Loucy (cell line): Measurements from ENCODE around the gene GAREM1.
A peak's percentile ranks its signal among the peaks of the same experiment; 100 is the strongest.

Experiments used
- H2AFZ ChIP-seq: fragments of 200-600 bp; sonication (generic); 2 replicates; pipeline ENCODE4 v1.6.0; 2016; ENCODE audit warnings: antibody characterized with exemption, mild to moderate bottlenecking, low read length, moderate library complexity
- H3F3A ChIP-seq: fragments of 200-600 bp; 2 replicates; pipeline ENCODE4 v1.6.0; 2016; ENCODE audit warnings: antibody characterized with exemption, low read depth, mild to moderate bottlenecking
- H3K27me3 ChIP-seq: fragments of 200-600 bp; sonication (generic); 2 replicates; pipeline ENCODE4 v1.6.1; 2014; ENCODE audit warnings: low read length, mild to moderate bottlenecking; ENCODE audit not compliant: insufficient read depth, poor library complexity, severe bottlenecking
- H3K36me3 ChIP-seq: fragments of 200-600 bp; sonication (generic); 2 replicates; pipeline ENCODE4 v1.6.1; 2016; ENCODE audit warnings: low read length; ENCODE audit not compliant: insufficient read depth
- H3K4me1 ChIP-seq: fragments of 200-600 bp; sonication (generic); 2 replicates; pipeline ENCODE4 v1.5.1; 2014; ENCODE audit warnings: low read length, mild to moderate bottlenecking; ENCODE audit not compliant: insufficient read depth, poor library complexity, severe bottlenecking
- H3K4me2 ChIP-seq: fragments of 200-600 bp; sonication (generic); 2 replicates; pipeline ENCODE4 v1.6.0; 2014; ENCODE audit warnings: antibody characterized with exemption, low read length, low read depth, mild to moderate bottlenecking; ENCODE audit not compliant: poor library complexity, severe bottlenecking
- H3K4me3 ChIP-seq: fragments of 200-600 bp; sonication (generic); 2 replicates; pipeline ENCODE4 v1.5.1; 2014; ENCODE audit warnings: low read length, mild to moderate bottlenecking, mixed read lengths; ENCODE audit not compliant: poor library complexity, severe bottlenecking
- H3K79me2 ChIP-seq: fragments of 200-600 bp; sonication (generic); 2 replicates; pipeline ENCODE4 v1.6.1; 2014; ENCODE audit warnings: low read length; ENCODE audit not compliant: insufficient read depth
- H3K9ac ChIP-seq: fragments of 200-600 bp; sonication (generic); 2 replicates; pipeline ENCODE4 v1.6.0; 2014; ENCODE audit warnings: mild to moderate bottlenecking, low read depth, low read length, moderate library complexity; ENCODE audit not compliant: poor library complexity, severe bottlenecking
- H3K9me2 ChIP-seq: fragments of 200-600 bp; sonication (generic); replicated peaks from 2 replicates; pipeline ENCODE4 v1.6.1; 2016; ENCODE audit warnings: low read depth, low read length, mixed read lengths
- H3K9me3 ChIP-seq: fragments of 200-600 bp; sonication (generic); 2 replicates; pipeline ENCODE4 v1.6.1; 2014; ENCODE audit warnings: mild to moderate bottlenecking, antibody characterized with exemption, low read length, low read depth; ENCODE audit not compliant: insufficient read depth
- H4K20me1 ChIP-seq: fragments of 200-600 bp; sonication (generic); 2 replicates; pipeline ENCODE4 v1.6.0; 2014; ENCODE audit warnings: antibody characterized with exemption, low read length, mild to moderate bottlenecking; ENCODE audit not compliant: insufficient read depth, poor library complexity, severe bottlenecking
- EZH2phosphoT487 ChIP-seq: fragments of 200-600 bp; IDR thresholded peaks from 2 replicates; pipeline ENCODE4 v1.6.1; 2018; ENCODE audit warnings: antibody characterized with exemption, mild to moderate bottlenecking, moderate library complexity, borderline replicate concordance
- TF ChIP-seq, protein P1 (sequence below): fragments of 200-600 bp; sonication (generic); conservative IDR thresholded peaks from 2 replicates; pipeline ENCODE4 v1.5.1; 2014; ENCODE audit warnings: mild to moderate bottlenecking, antibody characterized with exemption, low read length

The GAREM1 gene

GRCh38 chr18:32380559-32380958, 90.1 kb downstream of the GAREM1 start:
- H3K36me3 ChIP-seq, result no peaks in the 10 kb centered on the region
- no peaks in the 10 kb centered on the region for H3K4me1 ChIP-seq
- H4K20me1 ChIP-seq, result no peaks in the 10 kb centered on the region
- no peak overlapping the region for H3K4me2 ChIP-seq
- no peak overlapping the region for H2AFZ ChIP-seq
- H3K27me3 ChIP-seq, result no peaks in the 10 kb centered on the region
- H3F3A ChIP-seq, result no peaks in the 10 kb centered on the region
- no peaks in the 10 kb centered on the region for H3K79me2 ChIP-seq
- H3K9me3 ChIP-seq, result no peaks in the 10 kb centered on the region
- H3K4me3 ChIP-seq, result no peak overlapping the region
- no peak for TF ChIP-seq EZH2phosphoT487
- TF ChIP-seq, protein P1, sequence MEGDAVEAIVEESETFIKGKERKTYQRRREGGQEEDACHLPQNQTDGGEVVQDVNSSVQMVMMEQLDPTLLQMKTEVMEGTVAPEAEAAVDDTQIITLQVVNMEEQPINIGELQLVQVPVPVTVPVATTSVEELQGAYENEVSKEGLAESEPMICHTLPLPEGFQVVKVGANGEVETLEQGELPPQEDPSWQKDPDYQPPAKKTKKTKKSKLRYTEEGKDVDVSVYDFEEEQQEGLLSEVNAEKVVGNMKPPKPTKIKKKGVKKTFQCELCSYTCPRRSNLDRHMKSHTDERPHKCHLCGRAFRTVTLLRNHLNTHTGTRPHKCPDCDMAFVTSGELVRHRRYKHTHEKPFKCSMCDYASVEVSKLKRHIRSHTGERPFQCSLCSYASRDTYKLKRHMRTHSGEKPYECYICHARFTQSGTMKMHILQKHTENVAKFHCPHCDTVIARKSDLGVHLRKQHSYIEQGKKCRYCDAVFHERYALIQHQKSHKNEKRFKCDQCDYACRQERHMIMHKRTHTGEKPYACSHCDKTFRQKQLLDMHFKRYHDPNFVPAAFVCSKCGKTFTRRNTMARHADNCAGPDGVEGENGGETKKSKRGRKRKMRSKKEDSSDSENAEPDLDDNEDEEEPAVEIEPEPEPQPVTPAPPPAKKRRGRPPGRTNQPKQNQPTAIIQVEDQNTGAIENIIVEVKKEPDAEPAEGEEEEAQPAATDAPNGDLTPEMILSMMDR, result peak; percentile 28
- no peak overlapping the region for H3K9ac ChIP-seq
- H3K9me2 ChIP-seq, result no peaks in the 10 kb centered on the region

DNA sequence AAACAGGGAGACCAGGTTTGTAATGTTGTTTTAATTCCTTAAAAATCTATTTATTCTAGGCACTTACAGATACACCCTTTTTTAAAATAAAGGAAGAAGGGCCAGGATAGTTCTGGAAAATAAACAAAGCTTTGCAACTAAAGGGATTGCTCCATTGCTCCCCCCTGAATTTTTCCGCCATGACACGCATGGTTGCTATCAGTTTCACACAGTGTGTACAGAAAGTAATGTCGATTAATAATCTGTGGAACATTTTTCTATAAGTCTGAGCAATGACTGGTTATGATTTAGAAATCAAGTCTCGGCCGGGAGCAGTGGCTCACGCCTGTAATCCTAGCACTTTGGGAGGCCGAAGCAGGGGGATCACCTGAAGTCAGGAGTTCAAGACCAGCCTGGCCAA, 90.8 kb downstream of the GAREM1 start:
- Histone ChIP-seq H3K79me2 (no peaks in the 10 kb centered on the region), H3K9me3 (no peaks in the 10 kb centered on the region), H3K36me3 (no peaks in the 10 kb centered on the region), H3K4me1 (no peaks in the 10 kb centered on the region), H3K9me2 (no peaks in the 10 kb centered on the region), H3K4me2 (no peak overlapping the region), H3K9ac (no peak overlapping the region), H3F3A (no peaks in the 10 kb centered on the region), H2AFZ (no peak overlapping the region), H3K27me3 (no peaks in the 10 kb centered on the region), H3K4me3 (no peak overlapping the region), H4K20me1 (no peaks in the 10 kb centered on the region)
- TF ChIP-seq, protein P1, result no peak
- no peak for TF ChIP-seq EZH2phosphoT487

DNA sequence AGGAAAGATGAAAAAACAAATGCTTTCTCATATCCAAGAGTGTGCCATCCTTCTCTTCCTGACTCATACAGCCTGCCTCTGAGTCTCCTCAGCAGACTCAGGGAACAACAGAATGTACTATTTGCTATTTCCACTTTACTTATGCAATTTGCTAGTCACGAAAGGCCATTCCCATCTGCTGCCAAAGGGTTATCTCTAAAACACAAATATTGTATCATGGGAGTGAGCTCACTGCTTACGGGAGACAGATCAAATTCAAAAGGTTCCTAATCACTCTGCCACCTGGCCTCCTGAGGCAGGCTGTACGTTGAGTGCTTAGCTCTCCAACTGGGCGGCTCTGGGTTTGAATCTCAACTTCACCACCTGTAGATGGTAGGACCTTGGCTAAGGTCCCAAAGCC, 92.0 kb downstream of the GAREM1 start:
- no peaks in the 10 kb centered on the region for H3F3A ChIP-seq
- H3K79me2 ChIP-seq, result no peaks in the 10 kb centered on the region
- no peak overlapping the region for H2AFZ ChIP-seq
- H3K9ac ChIP-seq, result no peak overlapping the region
- no peaks in the 10 kb centered on the region for H3K36me3 ChIP-seq
- H4K20me1 ChIP-seq, result no peaks in the 10 kb centered on the region
- no peaks in the 10 kb centered on the region for H3K9me2 ChIP-seq
- H3K4me2 ChIP-seq, result no peak overlapping the region
- H3K4me3 ChIP-seq, result no peak overlapping the region
- no peaks in the 10 kb centered on the region for H3K27me3 ChIP-seq
- H3K9me3 ChIP-seq, result no peaks in the 10 kb centered on the region
- H3K4me1 ChIP-seq, result no peaks in the 10 kb centered on the region
- TF ChIP-seq EZH2phosphoT487, result no peak
- TF ChIP-seq, protein P1, result no peak
